H1 (cell line): Measurements from ENCODE around the gene FAU. TPM values are rescaled to one million over a fixed set of nuclear protein-coding genes. Genes with fewer than 3 reads are reported as not detected.

Source experiments
- CTCF ChIA-PET: fragments of 300-600 bp; sonication (Branson Sonifier 250); formaldehyde crosslinking; loops from one replicate; lab custom pipeline; 2021; ENCODE audit not compliant: partially characterized antibody; lab: Charles Lee
- POLR2A ChIA-PET: fragments of 300-600 bp; sonication (Branson Sonifier 250); formaldehyde crosslinking; loops from one replicate; lab custom pipeline; 2021; ENCODE audit warnings: inconsistent platforms; ENCODE audit not compliant: partially characterized antibody; lab: Charles Lee
- DNase-seq, 2 experiments: peaks; one replicate each; pipeline versions ENCODE4 v3.0.0 to v3.0.0-alpha.2; 2010 to 2022; ENCODE audit warnings: low spot score in 2 of 2, low read depth in 1 of 2, mixed read lengths in 1 of 2
- FAIRE-seq: peaks from 2 replicates; lab custom pipeline; 2011; peaks lifted over from hg19 to GRCh38; lab: Jason Lieb, UNC
- H2AFZ ChIP-seq: 2 replicates; pipeline ENCODE4 v1.8.1; 2012; ENCODE audit warnings: low read length, inconsistent platforms
- H2AK5ac ChIP-seq: 2 replicates; pipeline ENCODE4 v1.6.1; 2013; ENCODE audit warnings: low read depth, low read length
- H2BK120ac ChIP-seq: replicated peaks from 2 replicates; pipeline ENCODE3; 2013; ENCODE audit warnings: low read depth, low read length, inconsistent platforms
- H2BK12ac ChIP-seq: 2 replicates; pipeline ENCODE4 v1.6.1; 2013; ENCODE audit warnings: low read depth, low read length
- H2BK15ac ChIP-seq: 2 replicates; pipeline ENCODE4 v1.6.1; 2013; ENCODE audit warnings: low read length
- H2BK20ac ChIP-seq: 2 replicates; pipeline ENCODE4 v1.6.1; 2013; ENCODE audit warnings: low read length
- H2BK5ac ChIP-seq: 2 replicates; pipeline ENCODE4 v1.6.1; 2013; ENCODE audit warnings: low read depth, low read length
- H3K14ac ChIP-seq: 2 replicates; pipeline ENCODE4 v1.6.1; 2013; ENCODE audit warnings: inconsistent platforms; ENCODE audit not compliant: insufficient read length
- H3K18ac ChIP-seq: 2 replicates; pipeline ENCODE4 v1.6.1; 2013; ENCODE audit warnings: low read length; ENCODE audit errors: extremely low read depth
- H3K23ac ChIP-seq: 2 replicates; pipeline ENCODE4 v1.6.1; 2013; ENCODE audit warnings: inconsistent platforms; ENCODE audit not compliant: insufficient read length
- H3K23me2 ChIP-seq: 2 replicates; pipeline ENCODE4 v1.6.1; 2013; ENCODE audit warnings: low read depth, low read length
- H3K27ac ChIP-seq: 2 replicates; pipeline ENCODE4 v1.6.1; 2011; ENCODE audit warnings: low read depth, low read length, inconsistent platforms
- H3K27me3 ChIP-seq, 4 experiments: replicated peaks in 1 of 4; 1 replicate in 1 of 4; 2 replicates in 3 of 4; pipeline versions ENCODE4 v1.6.1 to v1.8.1; 2011 to 2013; ENCODE audit warnings: low read length in 3 of 4, mild to moderate bottlenecking in 3 of 4, inconsistent platforms in 2 of 4, mixed read lengths in 2 of 4, moderate library complexity in 1 of 4; ENCODE audit not compliant: control insufficient read depth in 3 of 4, insufficient read depth in 3 of 4; ENCODE audit errors: extremely low read depth in 1 of 4
- H3K36me3 ChIP-seq, 4 experiments: 2 replicates each; pipeline versions ENCODE4 v1.6.1 to v1.8.1; 2011 to 2013; ENCODE audit warnings: mild to moderate bottlenecking in 4 of 4, low read length in 3 of 4, moderate library complexity in 2 of 4, control low read depth in 1 of 4, inconsistent platforms in 1 of 4; ENCODE audit not compliant: insufficient read depth in 4 of 4, control insufficient read depth in 2 of 4
- H3K4ac ChIP-seq: replicated peaks from 2 replicates; pipeline ENCODE3; 2013; ENCODE audit warnings: low read length, low read depth, mixed read lengths, inconsistent platforms; ENCODE audit not compliant: insufficient read length
- H3K4me1 ChIP-seq, 4 experiments: replicated peaks in 1 of 4; 1 replicate in 1 of 4; 2 replicates in 3 of 4; pipeline versions ENCODE4 v1.6.1 to v1.8.1; 2011 to 2013; ENCODE audit warnings: low read length in 3 of 4, inconsistent platforms in 2 of 4, mixed read lengths in 1 of 4; ENCODE audit not compliant: insufficient read depth in 4 of 4, control insufficient read depth in 3 of 4
- H3K4me2 ChIP-seq, 2 experiments: 2 replicates each; pipeline versions ENCODE4 v1.6.1 to v1.8.1; 2011 to 2013; ENCODE audit warnings: low read depth in 2 of 2, low read length in 2 of 2, control low read depth in 1 of 2, inconsistent platforms in 1 of 2, mild to moderate bottlenecking in 1 of 2; ENCODE audit not compliant: insufficient read depth in 1 of 2
- H3K4me3 ChIP-seq, 4 experiments: fragments of 200-600, 300-600 bp in 1 of 4; sonication (generic), shearing (Covaris generic), sonication (Bioruptor Twin) in 1 of 4; 2 replicates each; pipeline versions ENCODE4 v1.5.1 to v1.8.1; 2011 to 2016; ENCODE audit warnings: low read length in 4 of 4, low read depth in 3 of 4, control low read depth in 2 of 4, inconsistent platforms in 2 of 4, mild to moderate bottlenecking in 2 of 4, mixed read lengths in 1 of 4, moderate library complexity in 1 of 4; ENCODE audit not compliant: insufficient read depth in 2 of 4; ENCODE audit errors: extremely low read depth in 1 of 4
- H3K56ac ChIP-seq: replicated peaks from 2 replicates; pipeline ENCODE3; 2013; ENCODE audit warnings: low read depth, mild to moderate bottlenecking, mixed read lengths, low read length, inconsistent platforms; ENCODE audit not compliant: insufficient read length
- H3K79me1 ChIP-seq: 2 replicates; pipeline ENCODE4 v1.6.1; 2013; ENCODE audit warnings: low read depth, low read length, control low read depth
- H3K79me2 ChIP-seq, 2 experiments: 2 replicates each; pipeline versions ENCODE4 v1.6.1 to v1.8.1; 2012 to 2013; ENCODE audit warnings: low read length in 2 of 2, mild to moderate bottlenecking in 2 of 2, inconsistent platforms in 1 of 2; ENCODE audit not compliant: insufficient read depth in 2 of 2, control insufficient read depth in 1 of 2
- H3K9ac ChIP-seq, 4 experiments: replicated peaks in 1 of 4; 1 replicate in 1 of 4; 2 replicates in 3 of 4; pipeline versions ENCODE4 v1.6.1 to v1.8.1; 2011 to 2013; ENCODE audit warnings: low read depth in 3 of 4, low read length in 3 of 4, control low read depth in 2 of 4, mild to moderate bottlenecking in 2 of 4, moderate library complexity in 2 of 4, inconsistent platforms in 1 of 4; ENCODE audit errors: extremely low read depth in 1 of 4
- H3K9me3 ChIP-seq, 2 experiments: 2 replicates each; pipeline versions ENCODE4 v1.6.1 to v1.8.1; 2012 to 2013; ENCODE audit warnings: mild to moderate bottlenecking in 2 of 2, moderate library complexity in 2 of 2, control low read depth in 1 of 2, inconsistent platforms in 1 of 2, low read depth in 1 of 2, low read length in 1 of 2, mixed read lengths in 1 of 2; ENCODE audit not compliant: insufficient read depth in 2 of 2
- H4K20me1 ChIP-seq, 2 experiments: replicated peaks in 1 of 2; 2 replicates each; pipeline versions ENCODE3 to v1.8.1; 2011 to 2013; ENCODE audit warnings: inconsistent platforms in 2 of 2, low read length in 2 of 2, mild to moderate bottlenecking in 1 of 2; ENCODE audit not compliant: insufficient read depth in 2 of 2, control insufficient read depth in 1 of 2
- H4K5ac ChIP-seq: 2 replicates; pipeline ENCODE4 v1.6.1; 2013; ENCODE audit warnings: low read length, low read depth, mixed read lengths, inconsistent platforms; ENCODE audit not compliant: insufficient read length
- H4K8ac ChIP-seq: 2 replicates; pipeline ENCODE4 v1.8.0; 2013; ENCODE audit warnings: mild to moderate bottlenecking, moderate library complexity, low read length, inconsistent platforms; ENCODE audit not compliant: insufficient read depth; ENCODE audit errors: extremely low read depth
- H4K91ac ChIP-seq: replicated peaks from 2 replicates; pipeline ENCODE3; 2013; ENCODE audit warnings: low read length, mixed read lengths, inconsistent platforms; ENCODE audit not compliant: insufficient read length
- POLR2AphosphoS5 ChIP-seq: IDR thresholded peaks from 2 replicates; pipeline ENCODE4 v1.6.1; 2011; ENCODE audit warnings: low read depth, low read length
- WGBS, 2 experiments: shearing (Covaris generic) in 1 of 2; methylation state at CpG; one replicate each; pipeline versions ENCODE4 v1.1.6 to v1.1.7; 2013 to 2015; ENCODE audit warnings: low lambda C conversion rate in 2 of 2, mixed read lengths in 2 of 2, inconsistent platforms in 1 of 2, low coverage in 1 of 2, missing lambda C conversion rate in 1 of 2; ENCODE audit not compliant: insufficient replicate concordance in 2 of 2, insufficient coverage in 1 of 2, insufficient read length in 1 of 2; ENCODE audit errors: extremely low coverage in 1 of 2, missing lambda C conversion rate in 1 of 2; 5-methylcytosine and 5-hydroxymethylcytosine counted together
- polyA plus RNA-seq, 7 experiments: library from polyadenylated mRNA; depleted of rRNA in 3 of 7; stranded (reverse) in 5 of 7; unstranded in 2 of 7; fragments of >200 nt in 5 of 7; fragments of 200-250 nt in 2 of 7; gene quantifications; 1 replicate in 5 of 7; 2 replicates in 1 of 7; 4 replicates in 1 of 7; pipeline versions ENCODE4 v1.2.1 to v1.2.3, GENCODE V29; 2011 to 2013; ENCODE audit warnings: missing spikeins in 2 of 7, mixed read lengths in 2 of 7
- total RNA-seq: library from RNA; stranded (reverse); fragmentation: NEBNext Ultra II Directional; extraction: Animal tissue kit (Norgen Biotek cat#: 25700); gene quantifications from 2 replicates; pipeline ENCODE4 v1.2.1, GENCODE V29; 2021
- TF ChIP-seq, protein P1 (sequence below): IDR thresholded peaks from 2 replicates; pipeline ENCODE4 v1.6.1; 2011; ENCODE audit warnings: low read depth, mild to moderate bottlenecking, low read length; ENCODE audit not compliant: insufficient read depth

The FAU gene
- total and polyA plus RNA-seq, 2 of the 8 experiments (the other 6 are each of a cell fraction or from before 2014, with no cell fraction given), result 826 to 896 TPM

DNA sequence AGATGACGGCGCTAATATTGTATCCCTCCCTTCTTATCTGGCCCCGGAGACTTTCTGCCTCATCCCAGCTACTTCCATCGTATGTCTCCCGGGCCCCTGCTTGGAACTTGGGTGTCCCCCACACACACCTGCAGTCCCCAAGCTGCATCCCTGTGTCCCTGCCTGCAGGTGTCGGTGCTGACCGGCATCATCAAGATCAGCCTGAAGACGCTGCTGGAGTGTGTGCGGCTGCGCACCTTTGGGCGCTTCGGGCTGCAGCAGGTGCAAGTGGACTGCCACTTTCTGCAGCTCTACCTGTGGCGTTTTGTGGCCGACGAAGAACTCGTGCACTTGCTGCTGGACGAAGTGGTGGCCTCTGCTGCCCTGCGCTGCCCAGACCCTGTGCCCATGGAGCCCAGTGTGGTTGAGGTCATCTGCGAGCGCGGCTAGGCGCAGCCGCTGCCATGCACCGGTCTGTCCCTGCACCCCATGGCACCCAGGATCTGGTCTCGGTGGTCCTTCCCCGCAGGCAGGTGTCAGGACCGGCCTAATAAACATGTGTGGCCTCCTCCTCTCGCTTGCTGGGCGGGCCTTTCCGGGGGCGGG, 10.7 kb downstream of the FAU start:
- no peaks in the 10 kb centered on the region for H3K27me3 ChIP-seq
- H4K8ac ChIP-seq, result peak overlapping the region; percentile 22
- H4K91ac ChIP-seq, result peak overlapping the region; percentile 72
- H3K9ac ChIP-seq, result no peak overlapping the region; a peak in 1 of 7 replicates
- H4K20me1 ChIP-seq, result peaks cover 0 to 23% of the 10 kb centered on the region in 2 experiments
- POLR2A ChIA-PET, result interaction anchor here (0.8 to 17.4 kb wide), 28 partner anchors 8 to 387 kb away, joined by 3 to 305 read pairs (median 4); partner anchors contain the start of genes ARL2, CAPN1, CDCA5 and FAU
- H3K14ac ChIP-seq, result no peak overlapping the region
- H2BK20ac ChIP-seq, result 0 out of 2 replicates have a peak overlapping the region, but pooled peaks have one; percentile 93
- no peak overlapping the region for H3K27ac ChIP-seq
- peak overlapping the region in 3 of 4 experiments; percentile 5 to 90 (median 86); a peak in 2 of 8 replicates for H3K4me3 ChIP-seq
- H2BK15ac ChIP-seq, result no peak overlapping the region; the same call in 1 of the 2 replicates
- peaks cover 0 to 13% (median 3%) of the 10 kb centered on the region in 4 experiments; a peak in 2 of 8 replicates for H3K36me3 ChIP-seq
- peaks cover 12% of the 10 kb centered on the region; the same call in 1 of the 2 replicates for H3K23me2 ChIP-seq
- H2BK12ac ChIP-seq, result peak overlapping the region; percentile 68; the same call in 1 of the 2 replicates
- H3K79me1 ChIP-seq, result peaks cover 8% of the 10 kb centered on the region
- no peaks in the 10 kb centered on the region for H3K9me3 ChIP-seq
- DNase-seq (no peak), FAIRE-seq (no peak)
- H2AFZ ChIP-seq, result no peak overlapping the region
- peaks cover 0 to 5% of the 10 kb centered on the region in 2 experiments; a peak in 1 of 4 replicates for H3K79me2 ChIP-seq
- CTCF ChIA-PET, result interaction anchor here (0.5 to 7.9 kb wide), 43 partner anchors 9 to 451 kb away, joined by 3 to 85 read pairs (median 4); partner anchors contain the start of genes ARL2, FAU, GPHA2 and MAJIN
- no peak overlapping the region for H2BK120ac ChIP-seq
- H3K56ac ChIP-seq, result no peak overlapping the region
- peak overlapping the region; percentile 88; the same call in 1 of the 2 replicates for H2BK5ac ChIP-seq
- H3K4ac ChIP-seq, result no peak overlapping the region
- H3K18ac ChIP-seq, result no peak overlapping the region; the same call in 1 of the 2 replicates
- no peak overlapping the region for H4K5ac ChIP-seq
- H3K23ac ChIP-seq, result no peak overlapping the region
- TF ChIP-seq, protein P1, sequence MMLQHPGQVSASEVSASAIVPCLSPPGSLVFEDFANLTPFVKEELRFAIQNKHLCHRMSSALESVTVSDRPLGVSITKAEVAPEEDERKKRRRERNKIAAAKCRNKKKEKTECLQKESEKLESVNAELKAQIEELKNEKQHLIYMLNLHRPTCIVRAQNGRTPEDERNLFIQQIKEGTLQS, result no peak
- 0 out of 2 replicates have a peak, but pooled peaks have one; percentile 19 for TF ChIP-seq POLR2AphosphoS5
- peak overlapping the region; percentile 45; the same call in 1 of the 2 replicates for H2AK5ac ChIP-seq
- 64% methylated on average over 31 of the region's 31 CpGs; no CpG with 5 or more reads in 1 of the 2 experiments for WGBS, 2 experiments
- H3K4me2 ChIP-seq, result peak overlapping the region; percentile 71 to 95
- H3K4me1 ChIP-seq, result peaks cover 2 to 19% (median 13%) of the 10 kb centered on the region in 4 experiments
